K562 (cell line): Measurements from ENCODE around the gene B4GALNT3. TPM values are rescaled to one million over a fixed set of nuclear protein-coding genes. Genes with fewer than 3 reads are reported as not detected.

Source experiments
- ATAC-seq: fragments of 200-7000 bp; cut with Tn5 transposase; 3 replicates; pipeline ENCODE4 v1.9.1; 2020; ENCODE audit warnings: moderate library complexity
- BruUV-seq: library from RNA; stranded (reverse); fragments of 400-500 nt; replicated peaks from 2 replicates; lab custom pipeline; 2021; lab: Mats Ljungman, UMichigan
- CTCF ChIA-PET: fragments of 300-600 bp; formaldehyde crosslinking; extraction: SDS; loops from one replicate; lab custom pipeline; 2021; ENCODE audit warnings: low intra/inter-chr PET ratio; lab: Yijun Ruan, JAX
- POLR2A ChIA-PET: fragments of 300-600, 350-650 bp; sonication (Branson Sonifier 250); formaldehyde crosslinking; extraction: SDS; loops from one replicate; lab custom pipeline; 2021; ENCODE audit warnings: antibody characterized with exemption, inconsistent platforms; lab: Yijun Ruan, JAX
- DNase-seq, 4 experiments: peaks; one replicate each; pipeline versions ENCODE4 v3.0.0 to v3.0.0-alpha.2; 2011 to 2018; ENCODE audit warnings: low spot score in 3 of 4, mixed read lengths in 3 of 4; ENCODE audit errors: extremely low read depth in 1 of 4
- FAIRE-seq: peaks from 2 replicates; lab custom pipeline; 2011; peaks lifted over from hg19 to GRCh38; lab: Jason Lieb, UNC
- H2AFZ ChIP-seq: 2 replicates; pipeline ENCODE4 v1.6.0; 2011; ENCODE audit warnings: low read depth, low read length, control low read depth, inconsistent platforms
- H3K27ac ChIP-seq: fragments of 200-600 bp; 3 replicates; pipeline ENCODE4 v1.8.0; 2011; ENCODE audit warnings: low read depth, mild to moderate bottlenecking, control low read depth, inconsistent platforms, low read length, moderate library complexity, mixed read lengths; ENCODE audit errors: extremely low read depth
- H3K27me3 ChIP-seq, 2 experiments: fragments of 300-600 bp in 1 of 2; 2 replicates in 1 of 2; 3 replicates in 1 of 2; pipeline versions ENCODE4 v1.6.0 to v1.8.0; 2011; ENCODE audit warnings: inconsistent platforms in 2 of 2, low read length in 2 of 2, mild to moderate bottlenecking in 1 of 2, mixed read lengths in 1 of 2, moderate library complexity in 1 of 2; ENCODE audit not compliant: control insufficient read depth in 2 of 2, insufficient read depth in 2 of 2
- H3K36me3 ChIP-seq: fragments of 300-600 bp; 3 replicates; pipeline ENCODE4 v1.8.0; 2011; ENCODE audit warnings: mild to moderate bottlenecking, low read length, inconsistent platforms; ENCODE audit not compliant: control insufficient read depth, insufficient read depth
- H3K4me1 ChIP-seq, 2 experiments: fragments of 200-600 bp in 1 of 2; replicated peaks in 1 of 2; 2 replicates in 1 of 2; 3 replicates in 1 of 2; pipeline versions ENCODE4 v1.5.1 to v1.8.0; 2011; ENCODE audit warnings: inconsistent platforms in 2 of 2, low read length in 2 of 2, mild to moderate bottlenecking in 1 of 2, mixed read lengths in 1 of 2, moderate library complexity in 1 of 2; ENCODE audit not compliant: control insufficient read depth in 2 of 2, insufficient read depth in 2 of 2
- H3K4me2 ChIP-seq: 2 replicates; pipeline ENCODE4 v1.6.1; 2011; ENCODE audit warnings: low read length, control low read depth, inconsistent platforms, mixed read lengths; ENCODE audit not compliant: insufficient read depth
- H3K4me3 ChIP-seq: fragments of 200-600 bp; sonication (generic), shearing (Covaris generic); 2 replicates; pipeline ENCODE4 v1.5.1; 2016; ENCODE audit warnings: control low read depth, inconsistent platforms
- H3K79me2 ChIP-seq: fragments of 200-600 bp; 3 replicates; pipeline ENCODE4 v1.8.0; 2011; ENCODE audit warnings: low read length, inconsistent platforms; ENCODE audit not compliant: control insufficient read depth, insufficient read depth
- H3K9ac ChIP-seq, 2 experiments: 2 replicates each; pipeline versions ENCODE4 v1.6.0 to v1.6.1; 2011; ENCODE audit warnings: low read depth in 2 of 2, low read length in 2 of 2, control low read depth in 1 of 2, inconsistent platforms in 1 of 2, mild to moderate bottlenecking in 1 of 2, mixed read lengths in 1 of 2; ENCODE audit not compliant: insufficient read depth in 1 of 2
- H3K9me1 ChIP-seq: one replicate; pipeline ENCODE4 v1.6.0; 2011; ENCODE audit warnings: inconsistent platforms, mild to moderate bottlenecking, low read length, moderate library complexity; ENCODE audit not compliant: control insufficient read depth, insufficient read depth
- H3K9me3 ChIP-seq: replicated peaks from 2 replicates; pipeline ENCODE4 v1.5.1; 2011; ENCODE audit warnings: low read depth, low read length, inconsistent platforms; ENCODE audit not compliant: control insufficient read depth, insufficient read depth
- H4K20me1 ChIP-seq: replicated peaks from 2 replicates; pipeline ENCODE4 v1.6.1; 2011; ENCODE audit warnings: low read length, inconsistent platforms, mixed read lengths; ENCODE audit not compliant: control insufficient read depth, insufficient read depth
- CCAR2 ChIP-seq: fragments of 200-400 bp; formaldehyde crosslinking; IDR thresholded peaks from 2 replicates; pipeline ENCODE4 v1.6.1; 2017; ENCODE audit warnings: mild to moderate bottlenecking, low read depth, low read length
- FOSL1 ChIP-seq: fragments of 200-800 bp; sonication (Bioruptor generic); conservative IDR thresholded peaks from 2 replicates; pipeline ENCODE4 v1.6.1; 2016; ENCODE audit warnings: missing genetic modification characterization, missing compliant biosample characterization
- KAT7 ChIP-seq: sonication (generic); formaldehyde crosslinking; IDR thresholded peaks from 2 replicates; pipeline ENCODE4 v1.8.0; 2022; ENCODE audit warnings: missing genetic modification reagents, mild to moderate bottlenecking, borderline replicate concordance
- MAZ ChIP-seq, 2 experiments: fragments of 450-650 bp in 1 of 2; sonication (generic) in 1 of 2; formaldehyde crosslinking; IDR thresholded peaks in 1 of 2; conservative IDR thresholded peaks in 1 of 2; 2 replicates each; pipeline versions ENCODE4 v1.4.0 to v1.5.0; 2020; ENCODE audit warnings: mild to moderate bottlenecking in 1 of 2, missing genetic modification reagents in 1 of 2
- SNIP1 ChIP-seq: fragments of 450-650 bp; IDR thresholded peaks from 2 replicates; pipeline ENCODE4 v1.7.1; 2017; ENCODE audit warnings: low read depth, mild to moderate bottlenecking
- TBP ChIP-seq: optimal IDR thresholded peaks from 2 replicates; pipeline ENCODE3; 2011; ENCODE audit warnings: low read depth, low read length, improper control_type of control experiment
- TEAD2 ChIP-seq: fragments of 450-650 bp; IDR thresholded peaks from 2 replicates; pipeline ENCODE4 v1.6.1; 2016; ENCODE audit warnings: missing genetic modification characterization, control low read depth, missing compliant biosample characterization
- THAP7 ChIP-seq: fragments of 250-450 bp; sonication (Bioruptor Pico); IDR thresholded peaks from 2 replicates; pipeline ENCODE4 v1.5.0; 2021
- ZBTB43 ChIP-seq: sonication (generic); formaldehyde crosslinking; IDR thresholded peaks from 2 replicates; pipeline ENCODE4 v1.8.0; 2023; ENCODE audit warnings: mild to moderate bottlenecking, missing genetic modification reagents
- ZNF347 ChIP-seq: fragments of 450-650 bp; formaldehyde crosslinking; IDR thresholded peaks from 2 replicates; pipeline ENCODE4 v1.4.0; 2020; ENCODE audit warnings: low read depth, mild to moderate bottlenecking, moderate library complexity
- WGBS: fragments of 100-300 bp; shearing (Covaris generic); methylation state at CpG from one replicate; pipeline ENCODE4 v1.1.6; 2016; ENCODE audit warnings: low coverage, mixed read lengths; ENCODE audit not compliant: insufficient coverage; ENCODE audit errors: missing lambda C conversion rate; 5-methylcytosine and 5-hydroxymethylcytosine counted together
- in situ Hi-C: fragments of 300-500 bp; cut with MboI; formaldehyde crosslinking; loops from 4 replicates; pipeline ENCODE4 v1.15.0; 2018; ENCODE audit warnings: inconsistent platforms, mixed read lengths
- intact Hi-C: fragments of 100-400 bp; cut with micrococcal nuclease; formaldehyde crosslinking; loops from 2 replicates; pipeline ENCODE4 v1.14.2; 2022
- polyA plus RNA-seq, 8 experiments: library from polyadenylated mRNA; depleted of rRNA in 4 of 8; stranded (reverse) in 5 of 8; unstranded in 3 of 8; fragments of >200 nt; fragmentation: Nextera tagmentation in 2 of 8; fragmentation: Illumina TruSeq in 1 of 8; extraction: Ambion mirVana in 2 of 8; extraction: Trizol in 1 of 8; gene quantifications; 2 replicates each; pipeline versions ENCODE4 v1.2.1 to v1.2.3, GENCODE V29; 2011 to 2014; ENCODE audit warnings: inconsistent platforms in 1 of 8, missing spikeins in 1 of 8
- total RNA-seq, 7 experiments: library from RNA; depleted of rRNA in 6 of 7; stranded (reverse); fragments of >200 nt in 6 of 7; fragmentation: Illumina TruSeq in 2 of 7; extraction: Trizol in 2 of 7; gene quantifications; 2 replicates each; pipeline versions ENCODE4 v1.2.1 to v1.2.3, GENCODE V29; 2011 to 2021; ENCODE audit warnings: low replicate concordance in 1 of 7

Gene B4GALNT3
- total and polyA plus RNA-seq, 9 of the 15 experiments (the other 6 are each of a cell fraction or from before 2014, with no cell fraction given), result 0.04 to 0.36 (median 0.10) TPM; not detected in 6

GRCh38 chr12:462936-463705 lies 3.4 kb downstream of the B4GALNT3 start:
- CTCF ChIA-PET, result no interaction called here
- no peak for FAIRE-seq

More at GRCh38 chr12:462936-463705, 3.4 kb downstream of the B4GALNT3 start:
- Histone ChIP-seq H3K4me2 (no peak overlapping the region), H3K9ac (no peak overlapping the region), H3K4me1 (peaks cover 0 to 16% of the 10 kb centered on the region in 2 experiments; a peak in 2 of 5 replicates), H3K27ac (no peak overlapping the region), H3K79me2 (no peaks in the 10 kb centered on the region), H4K20me1 (peaks cover 4% of the 10 kb centered on the region; the same call in 1 of the 2 replicates), H3K27me3 (peaks cover 16 to 47% of the 10 kb centered on the region in 2 experiments), H3K36me3 (no peaks in the 10 kb centered on the region), H3K9me3 (no peaks in the 10 kb centered on the region), H3K9me1 (no peaks in the 10 kb centered on the region), H3K4me3 (no peak overlapping the region), H2AFZ (no peak overlapping the region)
- DNase-seq, result no peak
- intact Hi-C loops (no loop called here), in situ Hi-C loops (no loop called here)
- no peak for ATAC-seq
- TF ChIP-seq SNIP1 (no peak), TBP (no peak), TEAD2 (no peak), CCAR2 (no peak), KAT7 (CRISPR knock-in tag) (no peak), MAZ (CRISPR knock-in tag; conservative IDR thresholded peaks at IDR 0.05 in 1 of 2, IDR thresholded peaks at IDR 0.05 in 1 of 2) (no peak), FOSL1 (tag) (no peak), THAP7 (CRISPR knock-in tag) (no peak), ZNF347 (no peak), ZBTB43 (CRISPR knock-in tag) (no peak)
- POLR2A ChIA-PET, result interaction anchor here (0.8 kb wide), 2 partner anchors 102 to 103 kb away, joined by 3 to 4 read pairs; no protein-coding TSS in a partner anchor
- no TSS peak for BruUV-seq
- WGBS, result 14% methylated on average over 6 of the region's 6 CpGs
